ENCODE results near the gene DPYSL3.

Gene DPYSL3

GRCh38 chr5:147508711-147509040 lies 1.2 kb downstream of the DPYSL3 start:
- no peak for DNase-seq (ENCODE audit: low read depth)
- no peak overlapping the region for H3K4me3 ChIP-seq (ENCODE audit: low read depth, low read length)

DNA sequence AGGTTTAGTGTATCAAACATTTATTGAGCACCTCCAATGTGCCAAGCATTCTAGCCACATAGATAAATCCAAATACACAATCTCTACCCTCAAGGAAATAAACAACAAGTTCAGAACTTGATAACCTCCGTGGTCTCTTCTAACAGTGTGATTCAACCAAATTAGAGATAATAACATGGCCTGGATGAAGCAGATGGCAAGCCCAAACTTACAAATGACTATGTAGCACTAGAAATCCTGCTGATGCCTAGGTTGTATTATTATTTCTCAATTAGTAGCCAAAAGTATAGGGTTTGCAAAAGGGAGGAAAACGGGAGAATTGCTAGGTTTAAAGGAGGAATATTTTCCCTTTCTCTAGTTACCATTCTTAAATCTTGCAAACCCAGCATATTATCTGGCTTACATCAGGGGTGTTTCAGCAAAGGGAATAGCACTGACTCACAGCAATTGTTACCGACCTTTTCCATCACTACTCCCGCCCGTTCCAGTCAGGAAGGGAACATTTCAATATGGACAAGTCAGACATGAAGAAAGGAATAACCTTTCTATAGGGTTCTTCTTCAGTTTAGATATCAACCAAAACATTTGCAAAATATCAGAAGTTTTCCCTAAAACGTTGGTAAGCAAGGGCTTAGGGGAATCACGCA lies 2.3 kb downstream of the DPYSL3 start:
- H3K4me3 ChIP-seq (ENCODE audit: low read depth, low read length), result no peak overlapping the region
- DNase-seq (ENCODE audit: low read depth), result no peak
- TF ChIP-seq POLR2A (IDR thresholded peaks at IDR 0.05; ENCODE audit: extremely low read depth, insufficient read length) (no peak), CTCF (IDR thresholded peaks at IDR 0.05; ENCODE audit: low read depth, low read length) (no peak), MYC (IDR thresholded peaks at IDR 0.05; ENCODE audit: low read depth, low read length) (no peak)
- TF ChIP-seq, protein P1, sequence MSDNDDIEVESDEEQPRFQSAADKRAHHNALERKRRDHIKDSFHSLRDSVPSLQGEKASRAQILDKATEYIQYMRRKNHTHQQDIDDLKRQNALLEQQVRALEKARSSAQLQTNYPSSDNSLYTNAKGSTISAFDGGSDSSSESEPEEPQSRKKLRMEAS (IDR thresholded peaks at IDR 0.05; ENCODE audit: low read depth, low read length), result no peak

More at GRCh38 chr5:147508711-147509040, 1.2 kb downstream of the DPYSL3 start:
- TF ChIP-seq, protein P1 (IDR thresholded peaks at IDR 0.05; ENCODE audit: low read depth, low read length), result no peak
- TF ChIP-seq MYC (IDR thresholded peaks at IDR 0.05; ENCODE audit: low read depth, low read length) (no peak), POLR2A (IDR thresholded peaks at IDR 0.05; ENCODE audit: extremely low read depth, insufficient read length) (no peak), CTCF (IDR thresholded peaks at IDR 0.05; ENCODE audit: low read depth, low read length) (no peak)

DNA sequence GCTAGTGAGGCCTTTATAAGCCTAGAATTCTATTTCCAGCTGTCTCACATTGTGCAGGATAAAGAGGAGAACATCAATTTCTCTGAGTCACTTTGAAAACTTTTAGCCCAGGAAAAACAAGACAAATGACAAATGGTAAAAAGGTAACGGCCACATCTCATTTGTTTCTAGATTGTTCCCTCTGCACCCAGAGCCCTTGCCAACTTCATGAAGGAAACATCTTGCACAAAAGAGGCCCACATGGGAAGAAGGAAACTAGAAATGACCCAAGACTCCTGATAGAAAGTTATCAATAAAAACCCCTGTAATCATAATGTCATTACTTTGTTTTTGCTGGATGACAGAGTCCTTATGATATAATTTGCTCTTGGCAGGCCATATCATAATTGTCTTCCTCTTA lies 5.3 kb downstream of the DPYSL3 start:
- no peak for DNase-seq (ENCODE audit: low read depth)
- TF ChIP-seq POLR2A (IDR thresholded peaks at IDR 0.05; ENCODE audit: extremely low read depth, insufficient read length) (no peak), MYC (IDR thresholded peaks at IDR 0.05; ENCODE audit: low read depth, low read length) (no peak), CTCF (IDR thresholded peaks at IDR 0.05; ENCODE audit: low read depth, low read length) (no peak)
- TF ChIP-seq, protein P1 (IDR thresholded peaks at IDR 0.05; ENCODE audit: low read depth, low read length), result no peak
- no peak overlapping the region for H3K4me3 ChIP-seq (ENCODE audit: low read depth, low read length)

DNA sequence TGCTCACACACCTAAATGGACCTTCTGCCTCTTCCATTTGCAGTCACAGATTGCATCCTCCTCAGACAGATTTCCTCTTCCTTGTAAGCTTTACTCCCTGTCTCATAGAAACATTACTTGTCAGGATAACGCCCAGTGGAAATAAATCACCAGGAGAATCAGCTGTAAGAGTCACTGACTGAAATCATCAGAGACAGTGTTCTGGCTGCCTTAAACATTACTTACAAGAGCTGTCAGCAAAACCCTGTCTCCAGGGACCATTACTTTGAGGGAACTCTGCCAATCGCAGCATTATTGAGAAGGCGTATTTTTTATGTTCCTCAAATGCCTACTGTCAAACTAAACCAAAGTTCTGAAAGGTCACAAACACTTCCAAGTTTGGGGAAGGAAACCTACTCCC lies 5.9 kb downstream of the DPYSL3 start:
- no peak for DNase-seq (ENCODE audit: low read depth)
- H3K4me3 ChIP-seq (ENCODE audit: low read depth, low read length), result no peak overlapping the region
- TF ChIP-seq CTCF (IDR thresholded peaks at IDR 0.05; ENCODE audit: low read depth, low read length) (no peak), POLR2A (IDR thresholded peaks at IDR 0.05; ENCODE audit: extremely low read depth, insufficient read length) (no peak), MYC (IDR thresholded peaks at IDR 0.05; ENCODE audit: low read depth, low read length) (no peak)
- TF ChIP-seq, protein P1 (IDR thresholded peaks at IDR 0.05; ENCODE audit: low read depth, low read length), result no peak

GRCh38 chr5:147490989-147491388 lies 18.9 kb downstream of the DPYSL3 start:
- DNase-seq (ENCODE audit: low read depth), result no peak
- H3K4me3 ChIP-seq (ENCODE audit: low read depth, low read length), result no peak overlapping the region
- TF ChIP-seq MYC (IDR thresholded peaks at IDR 0.05; ENCODE audit: low read depth, low read length) (no peak), CTCF (IDR thresholded peaks at IDR 0.05; ENCODE audit: low read depth, low read length) (no peak), POLR2A (IDR thresholded peaks at IDR 0.05; ENCODE audit: extremely low read depth, insufficient read length) (no peak)
- TF ChIP-seq, protein P1 (IDR thresholded peaks at IDR 0.05; ENCODE audit: low read depth, low read length), result no peak

All from NB4 (cell line).